HEK293T (cell line): ENCODE results near the gene CRABP2.

Experiments used
- CTCF ChIA-PET: fragments of 350-600 bp; formaldehyde crosslinking; extraction: SDS; loops from one replicate; lab custom pipeline; 2021; ENCODE audit warnings: antibody characterized with exemption, inconsistent platforms; lab: Yijun Ruan, JAX
- POLR2A ChIA-PET: fragments of 350-600 bp; formaldehyde crosslinking; extraction: SDS; loops from one replicate; lab custom pipeline; 2020; ENCODE audit warnings: antibody characterized with exemption, inconsistent platforms; lab: Yijun Ruan, JAX
- DNase-seq: peaks from one replicate; pipeline ENCODE4 v3.0.0; 2012; ENCODE audit warnings: mixed read lengths; ENCODE audit errors: extremely low spot score
- ARNT ChIP-seq: fragments of 450-650 bp; IDR thresholded peaks from 2 replicates; pipeline ENCODE4 v1.6.1; 2017; ENCODE audit warnings: mild to moderate bottlenecking
- BHLHE40 ChIP-seq: fragments of 450-650 bp; IDR thresholded peaks from 2 replicates; pipeline ENCODE4 v1.6.1; 2016; ENCODE audit warnings: mild to moderate bottlenecking, moderate library complexity, borderline replicate concordance
- CTBP1 ChIP-seq: fragments of 450-650 bp; IDR thresholded peaks from 2 replicates; pipeline ENCODE4 v1.6.1; 2016; ENCODE audit warnings: borderline replicate concordance
- ELF4 ChIP-seq: fragments of 450-650 bp; IDR thresholded peaks from 2 replicates; pipeline ENCODE4 v1.6.1; 2017; ENCODE audit warnings: antibody characterized with exemption
- FOXA1 ChIP-seq: fragments of 450-650 bp; IDR thresholded peaks from 2 replicates; pipeline ENCODE4 v1.6.1; 2016; ENCODE audit warnings: mild to moderate bottlenecking
- FOXK2 ChIP-seq: fragments of 450-650 bp; IDR thresholded peaks from 2 replicates; pipeline ENCODE4 v1.6.1; 2016; ENCODE audit warnings: mild to moderate bottlenecking
- FOXM1 ChIP-seq: fragments of 450-650 bp; IDR thresholded peaks from 2 replicates; pipeline ENCODE4 v1.6.1; 2017; ENCODE audit warnings: mild to moderate bottlenecking, borderline replicate concordance
- HDGF ChIP-seq: fragments of 450-650 bp; IDR thresholded peaks from 2 replicates; pipeline ENCODE4 v1.6.1; 2017; ENCODE audit warnings: antibody characterized with exemption, borderline replicate concordance
- L3MBTL2 ChIP-seq: fragments of 450-650 bp; conservative IDR thresholded peaks from 2 replicates; pipeline ENCODE4 v1.6.1; 2016; ENCODE audit warnings: mild to moderate bottlenecking
- LEF1 ChIP-seq: fragments of 450-650 bp; IDR thresholded peaks from 2 replicates; pipeline ENCODE4 v1.6.1; 2017; ENCODE audit warnings: mild to moderate bottlenecking, borderline replicate concordance
- NFRKB ChIP-seq: fragments of 450-650 bp; IDR thresholded peaks from 2 replicates; pipeline ENCODE4 v1.6.1; 2016; ENCODE audit warnings: mild to moderate bottlenecking, moderate library complexity
- PKNOX1 ChIP-seq: fragments of 450-650 bp; IDR thresholded peaks from 2 replicates; pipeline ENCODE4 v1.6.1; 2016
- SP1 ChIP-seq: fragments of 450-650 bp; IDR thresholded peaks from 2 replicates; pipeline ENCODE4 v1.6.1; 2017
- SUZ12 ChIP-seq: fragments of 450-650 bp; IDR thresholded peaks from 2 replicates; pipeline ENCODE4 v1.6.1; 2016; ENCODE audit warnings: mild to moderate bottlenecking
- TARDBP ChIP-seq: fragments of 450-650 bp; IDR thresholded peaks from 2 replicates; pipeline ENCODE4 v1.6.1; 2016
- ZNF384 ChIP-seq: fragments of 450-650 bp; IDR thresholded peaks from 2 replicates; pipeline ENCODE4 v1.6.1; 2016

CRABP2 gene

GRCh38 chr1:156668801-156669637 lies 36.4 kb downstream of the CRABP2 start:
- CTCF ChIA-PET, result no interaction called here
- TF ChIP-seq SUZ12 (no peak), BHLHE40 (no peak), CTBP1 (no peak), ARNT (no peak), SP1 (no peak), ZNF384 (no peak), HDGF (no peak), TARDBP (no peak), FOXM1 (no peak), ELF4 (no peak), FOXA1 (no peak)
- POLR2A ChIA-PET, result interaction anchor here (1.1 kb wide), 1 partner anchor 8 kb away, joined by 4 read pairs; no protein-coding TSS in a partner anchor
- DNase-seq, result no peak

GRCh38 chr1:156667968-156668709 lies 37.2 kb downstream of the CRABP2 start:
- no peak for DNase-seq
- ChIA-PET POLR2A (interaction anchor here (0.7 to 0.8 kb wide), 2 partner anchors 9 to 38 kb away, joined by 3 to 7 read pairs; partner anchors contain the start of genes CRABP2 and NES), CTCF (interaction anchor here (0.6 to 1.8 kb wide), 2 partner anchors 21 to 39 kb away, joined by 5 to 10 read pairs; no protein-coding TSS in a partner anchor)
- no peak for TF ChIP-seq HDGF
- TF ChIP-seq LEF1, result no peak
- no peak for TF ChIP-seq PKNOX1
- no peak for TF ChIP-seq L3MBTL2

- CTCF ChIA-PET, result interaction anchor here (0.6 to 1.8 kb wide), 2 partner anchors 22 to 39 kb away, joined by 5 to 10 read pairs; no protein-coding TSS in a partner anchor
- DNase-seq, result no peak
- no peak for TF ChIP-seq SP1
- TF ChIP-seq FOXA1, result no peak
- TF ChIP-seq PKNOX1, result no peak
- no peak for TF ChIP-seq CTBP1
- TF ChIP-seq HDGF, result no peak
- TF ChIP-seq ZNF384, result no peak
- no peak for TF ChIP-seq ARNT
- TF ChIP-seq FOXM1, result no peak
- POLR2A ChIA-PET, result interaction anchor here (0.7 to 0.8 kb wide), 2 partner anchors 9 to 38 kb away, joined by 3 to 7 read pairs; partner anchors contain the start of genes CRABP2 and NES
Measured at GRCh38 chr1:156667610-156667967, 37.8 kb downstream of the CRABP2 start.

DNA sequence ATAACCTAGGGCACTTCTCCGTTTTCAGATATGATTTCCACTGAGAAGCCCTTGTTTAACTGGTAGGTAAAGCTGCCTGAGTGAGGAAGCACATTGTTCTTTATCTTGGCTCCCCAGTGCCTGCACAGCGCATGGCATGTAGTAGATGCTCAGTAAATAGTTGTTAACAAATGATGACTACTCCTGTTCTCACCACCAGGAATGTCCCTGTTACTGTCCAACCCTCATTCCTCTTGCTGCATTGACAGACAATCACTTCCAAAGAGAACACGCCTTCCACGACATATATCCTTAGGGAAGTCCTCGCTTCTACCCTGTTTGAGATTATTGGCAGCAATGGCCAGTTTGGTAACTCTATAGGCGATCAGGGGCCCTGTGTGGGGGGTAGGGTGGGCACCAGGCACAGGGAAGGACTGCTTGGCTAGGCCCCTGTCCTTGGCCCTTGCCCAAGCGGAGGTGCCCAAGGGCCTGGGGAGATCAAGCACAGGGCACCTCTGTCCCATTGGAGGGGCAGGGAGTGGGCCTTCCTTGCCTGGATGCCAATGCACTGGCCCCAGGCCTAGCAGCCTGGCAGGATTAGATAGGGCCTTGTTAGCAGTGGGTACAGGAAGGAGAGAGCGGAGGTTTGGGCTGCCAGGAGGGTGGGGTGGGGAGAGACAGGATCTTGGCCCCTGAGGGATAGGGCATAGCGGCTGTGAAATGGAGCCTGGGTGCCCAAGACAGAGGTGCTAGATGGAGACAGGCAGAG lies 38.3 kb downstream of the CRABP2 start:
- CTCF ChIA-PET, result interaction anchor here (1.8 kb wide), 1 partner anchor 22 kb away, joined by 10 read pairs; no protein-coding TSS in a partner anchor
- DNase-seq, result no peak
- POLR2A ChIA-PET, result interaction anchor here (0.8 to 1.7 kb wide), 2 partner anchors 10 to 39 kb away, joined by 3 to 5 read pairs; partner anchors contain the start of genes CRABP2 and NES
- TF ChIP-seq FOXM1, result no peak
- no peak for TF ChIP-seq L3MBTL2
- no peak for TF ChIP-seq ARNT
- TF ChIP-seq CTBP1, result no peak
- TF ChIP-seq BHLHE40, result no peak

DNA sequence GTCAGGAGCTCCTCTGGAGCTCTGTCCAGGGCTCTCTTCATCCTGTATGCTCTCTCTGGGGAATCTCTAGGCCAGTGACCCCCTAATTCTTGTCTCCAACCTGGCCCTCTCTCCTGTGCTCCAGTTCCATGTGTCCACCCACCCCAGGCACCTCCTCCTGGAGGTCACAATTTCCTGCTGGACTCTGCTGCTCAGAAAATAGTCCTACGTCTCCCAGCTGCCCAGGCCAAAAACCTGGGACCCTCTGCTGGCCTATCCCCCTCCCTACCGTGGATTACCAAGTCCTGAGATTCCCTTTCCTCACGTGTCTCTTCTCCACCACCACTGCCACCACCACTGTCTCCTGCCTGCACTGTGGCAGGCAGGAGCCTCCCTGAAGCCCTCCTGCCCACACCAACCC lies 39.8 kb downstream of the CRABP2 start:
- CTCF ChIA-PET, result interaction anchor here (0.7 to 2.0 kb wide), 6 partner anchors 11 to 61 kb away, joined by 3 to 11 read pairs (median 6); partner anchors contain the start of genes CRABP2 and NES
- POLR2A ChIA-PET, result interaction anchor here (0.7 to 1.8 kb wide), 6 partner anchors 8 to 208 kb away, joined by 3 to 5 read pairs (median 4); partner anchors contain the start of genes ISG20L2, METTL25B and NES
- no peak for DNase-seq
- no peak for TF ChIP-seq BHLHE40
- TF ChIP-seq ARNT, result no peak
- no peak for TF ChIP-seq ELF4

DNA sequence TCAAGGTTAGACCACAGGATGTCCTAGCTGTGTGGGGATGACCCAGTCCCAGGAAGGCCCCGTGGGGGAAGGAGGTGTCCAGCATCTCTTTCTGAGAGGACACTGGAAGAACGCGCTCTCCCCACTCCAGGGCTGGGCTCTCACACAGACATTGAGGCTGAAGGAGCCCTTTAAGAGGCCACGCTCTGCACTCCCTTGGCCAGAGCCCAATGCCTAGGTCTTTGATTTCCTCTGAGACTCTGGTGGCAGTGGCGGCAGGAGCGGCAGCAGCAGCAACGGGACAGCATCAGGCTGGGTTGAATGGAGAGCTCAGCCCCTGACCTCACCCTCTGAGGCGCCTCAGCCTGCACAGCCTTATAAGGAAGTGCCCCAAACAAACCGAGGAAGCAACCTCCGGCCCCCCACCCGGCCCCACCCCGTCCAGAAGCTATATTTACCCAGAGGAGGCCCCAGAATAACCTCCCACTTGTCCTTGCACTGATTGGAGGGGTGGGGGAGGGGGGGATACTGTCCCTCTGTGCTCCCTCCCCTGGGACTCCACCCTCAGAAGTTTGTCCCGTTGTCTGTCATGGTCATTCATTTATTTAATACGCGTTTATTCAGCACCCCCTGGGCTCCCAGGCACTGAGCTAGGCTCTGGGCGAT lies 40.5 kb downstream of the CRABP2 start:
- ChIA-PET CTCF (interaction anchor here (0.6 to 2.0 kb wide), 8 partner anchors 12 to 97 kb away, joined by 3 to 11 read pairs (median 5); partner anchors contain the start of genes CRABP2 and NES), POLR2A (interaction anchor here (0.7 to 1.8 kb wide), 7 partner anchors 9 to 208 kb away, joined by 3 to 7 read pairs (median 4); partner anchors contain the start of genes ISG20L2, METTL25B and NES)
- TF ChIP-seq FOXA1 (no peak), SUZ12 (no peak), FOXK2 (no peak), BHLHE40 (no peak), LEF1 (no peak), ELF4 (no peak), HDGF (no peak), TARDBP (no peak), FOXM1 (no peak), L3MBTL2 (no peak), SP1 (no peak), PKNOX1 (no peak), CTBP1 (no peak), ARNT (no peak), NFRKB (no peak), ZNF384 (no peak)
- no peak for DNase-seq
